HG03575 (cell line): ENCODE measurements around the gene VPS41.

Experiments
- ATAC-seq: cut with Tn5 transposase; IDR thresholded peaks from one replicate; pipeline ENCODE4 v1.9.1; 2021; ENCODE audit not compliant: unreplicated experiment, insufficient number of reproducible peaks, low FRiP score; ENCODE audit errors: extremely low read depth

The VPS41 gene

DNA sequence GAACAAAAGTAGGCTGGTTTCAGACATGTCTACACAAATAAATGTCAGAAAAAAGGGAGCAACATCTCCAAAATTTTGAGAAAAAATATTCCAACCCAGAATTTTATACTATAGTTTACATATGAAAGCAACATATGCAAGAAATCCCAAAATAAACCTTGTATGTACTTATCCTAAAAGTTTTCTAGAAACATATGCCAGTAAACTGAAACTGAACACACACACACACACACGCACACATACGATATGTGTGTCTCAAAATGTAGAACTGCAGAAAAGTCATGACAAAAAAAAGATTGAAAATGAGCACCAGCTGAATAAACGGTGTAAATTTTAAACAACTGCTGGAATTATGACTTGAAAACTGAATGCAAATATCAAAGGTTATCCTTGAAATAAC, 81.0 kb downstream of the VPS41 start:
- no peak for ATAC-seq

GRCh38 chr7:38825721-38826440, 83.1 kb downstream of the VPS41 start:
- no peak for ATAC-seq

DNA sequence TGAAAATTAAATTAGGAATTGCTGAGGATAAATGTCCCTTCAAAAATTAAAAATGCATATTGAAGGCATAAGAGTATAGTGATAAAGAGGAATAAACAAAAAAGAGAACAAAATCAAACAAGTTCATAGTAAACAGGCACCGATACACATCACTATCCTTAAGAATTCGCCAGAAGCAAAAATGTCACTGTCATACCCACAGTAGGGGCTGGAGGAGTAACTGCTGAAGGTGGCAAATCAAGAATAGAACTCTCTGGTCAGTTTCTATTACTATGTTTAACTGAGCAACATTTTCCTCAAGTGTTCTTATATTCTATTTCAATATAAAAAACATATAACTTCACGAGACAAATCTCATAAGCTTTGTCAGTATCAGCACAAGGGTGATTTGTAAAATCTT, 84.0 kb downstream of the VPS41 start:
- ATAC-seq, result no peak

DNA sequence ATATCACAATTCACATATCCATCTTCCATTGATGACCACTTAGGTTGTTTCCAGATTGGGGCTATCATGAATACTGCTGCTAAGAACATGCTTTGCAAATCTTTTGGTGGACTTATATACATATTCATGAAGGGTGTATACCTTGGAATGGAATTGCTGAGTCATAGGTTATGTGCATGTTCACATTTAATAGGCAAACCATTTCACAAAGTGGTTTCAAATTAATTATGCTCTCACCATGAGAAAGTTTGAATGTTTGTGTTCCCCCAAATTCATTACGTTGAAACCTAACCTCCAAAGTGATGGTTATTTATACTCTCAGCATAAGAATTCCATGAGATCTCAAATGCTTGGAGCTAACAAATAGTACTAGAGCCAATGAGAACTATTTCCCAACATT, 86.4 kb downstream of the VPS41 start:
- no peak for ATAC-seq

DNA sequence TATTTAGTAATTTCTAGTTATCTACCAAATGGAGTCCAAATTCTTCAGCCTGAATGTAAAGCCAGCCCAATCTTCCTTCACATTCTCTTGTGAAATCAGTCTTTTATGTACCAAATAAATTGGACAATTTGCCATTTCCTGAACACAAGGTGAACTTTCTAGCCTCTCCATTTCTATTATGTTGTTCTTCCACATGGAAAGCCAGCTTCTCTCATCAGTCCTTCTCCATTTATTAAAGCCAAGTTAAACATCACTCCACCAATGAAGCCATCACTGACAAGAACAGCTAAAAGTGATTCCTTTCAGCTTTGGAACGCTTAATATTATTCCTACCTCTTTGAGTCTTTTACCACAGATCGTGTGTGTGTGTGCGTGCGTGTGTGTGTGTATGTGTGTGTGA, 88.4 kb downstream of the VPS41 start:
- ATAC-seq, result no peak

DNA sequence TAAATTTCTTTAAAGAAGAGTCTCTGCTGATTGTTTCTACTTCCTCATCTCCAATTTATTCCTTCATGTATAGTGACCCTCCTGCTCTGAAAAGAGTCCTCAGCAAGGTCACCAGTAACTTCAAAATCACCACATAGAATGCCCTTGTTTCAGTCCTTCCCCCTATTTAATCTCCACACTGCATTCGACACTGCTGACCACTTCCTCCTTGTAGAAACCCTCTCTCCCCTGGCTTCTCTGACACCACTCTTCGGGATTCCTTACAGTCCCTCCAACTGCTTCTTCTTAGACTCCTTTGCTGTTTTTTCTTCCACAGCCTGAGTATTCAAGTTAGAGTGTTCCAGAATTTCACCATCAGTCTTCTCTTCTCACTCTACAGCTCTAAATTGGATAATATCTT, 89.5 kb downstream of the VPS41 start:
- ATAC-seq, result no peak

GRCh38 chr7:38817526-38817925, 91.5 kb downstream of the VPS41 start:
- no peak for ATAC-seq

DNA sequence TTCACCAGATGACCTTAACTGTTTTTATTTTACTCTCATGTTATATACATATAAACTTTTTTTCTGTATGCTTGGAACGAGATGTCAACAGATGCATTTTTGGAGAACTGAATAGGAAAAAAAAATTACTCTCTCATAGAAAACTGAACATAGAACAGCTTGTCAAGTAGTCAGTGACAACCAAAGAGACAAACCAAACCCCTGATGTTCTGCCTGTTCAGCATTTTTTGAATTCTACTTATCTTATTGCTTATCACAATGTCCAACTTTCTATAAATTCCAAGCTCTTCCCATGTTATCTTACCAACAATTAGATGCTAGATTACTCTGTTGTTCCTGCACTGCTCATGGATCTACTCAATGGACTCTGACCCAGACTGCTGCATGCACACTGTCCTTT, 95.2 kb downstream of the VPS41 start:
- ATAC-seq, result no peak

DNA sequence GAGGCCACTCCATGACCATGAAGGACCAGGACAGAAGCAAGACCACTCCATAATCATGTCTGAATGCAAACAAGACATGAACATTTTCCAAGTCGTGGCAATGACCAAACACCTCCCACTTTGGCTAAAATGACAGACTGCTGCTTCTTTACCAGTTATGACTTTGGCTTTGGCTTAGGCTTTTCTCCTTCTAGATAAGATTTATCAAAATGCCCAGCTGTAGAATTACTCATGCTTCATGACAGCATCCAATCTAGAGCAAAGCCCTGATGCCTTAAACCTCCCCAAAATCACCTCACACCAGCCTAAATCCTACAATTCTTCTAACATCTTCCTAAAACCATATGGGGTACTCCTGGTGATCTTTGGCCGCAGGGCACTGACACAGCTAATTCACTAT, 102.1 kb downstream of the VPS41 start:
- ATAC-seq, result no peak

DNA sequence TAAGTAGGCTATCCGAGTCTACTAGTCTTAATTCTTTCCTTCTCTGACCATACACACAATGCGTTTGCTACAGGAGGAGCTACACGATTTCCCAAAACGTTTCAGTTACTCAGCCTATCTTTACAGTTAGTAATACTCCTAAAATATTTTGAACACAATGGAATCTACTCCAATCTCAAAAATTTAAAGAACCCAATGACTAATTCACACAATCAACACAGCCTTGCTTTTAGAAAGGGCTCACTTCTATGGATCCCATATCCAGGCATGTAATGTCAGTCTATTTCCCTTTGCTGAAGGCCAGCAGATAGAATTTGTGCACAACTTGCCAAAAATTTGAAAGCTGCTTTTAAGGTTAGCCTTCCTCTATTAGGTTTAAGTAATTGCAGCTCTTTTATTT, 107.2 kb downstream of the VPS41 start:
- ATAC-seq, result no peak

- ATAC-seq, result no peak
Measured at GRCh38 chr7:38798552-38799267, 110.3 kb downstream of the VPS41 start.

GRCh38 chr7:38796626-38797501, 112.1 kb downstream of the VPS41 start:
- ATAC-seq, result no peak

- no peak for ATAC-seq
Measured at GRCh38 chr7:38795593-38795992, 113.4 kb downstream of the VPS41 start.

GRCh38 chr7:38781991-38782390, 127.0 kb downstream of the VPS41 start:
- no peak for ATAC-seq

DNA sequence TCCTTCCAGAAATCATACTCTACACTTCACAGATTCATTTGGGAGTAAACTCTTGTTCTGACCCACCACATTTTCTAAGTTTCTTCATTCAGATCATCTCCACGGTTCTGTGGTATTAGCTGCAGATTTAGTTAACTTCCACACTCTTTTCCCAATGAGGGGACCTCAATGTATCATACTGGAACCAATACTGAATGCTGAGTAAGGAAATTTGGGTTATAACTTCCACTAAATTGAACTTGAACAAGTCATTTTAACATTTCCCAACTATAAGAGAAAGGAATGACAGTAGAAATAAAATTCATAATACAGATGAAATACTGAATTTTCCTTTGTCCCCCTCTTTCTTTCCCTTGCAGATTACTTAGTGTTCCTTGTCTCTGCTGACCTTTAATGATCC, 131.4 kb downstream of the VPS41 start:
- no peak for ATAC-seq

DNA sequence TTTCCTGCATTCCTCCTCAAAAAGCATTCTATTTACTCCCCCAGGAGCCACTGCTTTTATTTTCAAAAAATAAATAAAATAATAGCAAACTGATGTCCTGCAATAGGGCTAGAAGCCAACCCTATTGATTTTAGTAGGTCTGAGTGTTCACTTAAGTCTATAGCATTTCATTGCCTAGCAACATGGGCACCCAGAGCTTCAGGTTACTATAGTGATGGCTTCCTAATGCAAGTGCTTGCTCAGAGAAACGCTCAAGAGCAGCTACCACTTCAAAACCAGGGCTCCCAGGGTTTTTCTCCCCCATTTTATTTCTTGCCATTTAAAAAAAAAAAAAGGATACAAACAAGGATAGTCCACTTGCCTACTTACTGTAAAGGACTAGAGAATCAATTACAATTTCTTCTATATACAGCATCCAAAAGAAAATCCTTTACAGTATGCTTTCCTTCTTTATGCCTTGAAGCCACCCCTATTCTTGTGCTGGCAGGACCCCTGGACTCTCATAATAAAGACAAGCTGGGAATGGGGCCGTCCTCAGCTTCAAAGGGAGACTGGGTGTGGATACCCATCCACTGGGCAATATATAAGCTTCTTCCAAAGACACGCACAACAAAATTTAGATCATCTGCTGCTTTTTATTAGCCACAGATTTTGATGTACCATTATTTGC, 133.3 kb downstream of the VPS41 start:
- no peak for ATAC-seq

- ATAC-seq, result no peak
Measured at GRCh38 chr7:38773430-38773829, 135.6 kb downstream of the VPS41 start.

GRCh38 chr7:38760226-38760625, 148.8 kb downstream of the VPS41 start:
- ATAC-seq, result no peak

DNA sequence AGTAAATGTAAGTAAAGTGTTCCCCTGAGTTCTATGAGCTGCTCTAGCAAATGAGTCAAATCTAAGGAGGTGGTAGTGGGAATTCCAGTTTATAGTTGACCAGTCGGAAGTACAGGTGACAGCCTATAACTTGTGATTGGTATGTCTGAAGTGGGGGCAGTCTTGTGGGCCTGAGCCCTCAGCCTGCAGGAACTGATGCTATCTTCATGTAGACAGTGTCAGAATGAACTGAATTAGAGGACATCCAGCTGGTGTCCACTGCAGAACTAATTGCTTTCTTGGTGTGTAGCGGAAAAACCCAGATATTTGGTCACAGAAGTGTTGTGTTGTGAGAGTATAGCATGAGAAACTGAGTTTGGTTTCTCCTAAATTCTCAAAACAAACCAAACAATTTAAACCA, 150.0 kb downstream of the VPS41 start:
- no peak for ATAC-seq
